Activated naive CD4-positive, alpha-beta T cell treated with anti-CD3 and anti-CD28 coated beads, Interleukin-2, amount 50 U/mL, for 16 hours (primary cell): ENCODE results near the gene ZNF221.
"Not testable (repeated sequence)": the region's sequence is repeated elsewhere in the genome, so short reads cannot be mapped to it uniquely, and the experiment has no call there.

Experiments used
- DNase-seq: peaks from one replicate; pipeline ENCODE4 v3.0.0-alpha.2; 2020

Gene ZNF221

DNA sequence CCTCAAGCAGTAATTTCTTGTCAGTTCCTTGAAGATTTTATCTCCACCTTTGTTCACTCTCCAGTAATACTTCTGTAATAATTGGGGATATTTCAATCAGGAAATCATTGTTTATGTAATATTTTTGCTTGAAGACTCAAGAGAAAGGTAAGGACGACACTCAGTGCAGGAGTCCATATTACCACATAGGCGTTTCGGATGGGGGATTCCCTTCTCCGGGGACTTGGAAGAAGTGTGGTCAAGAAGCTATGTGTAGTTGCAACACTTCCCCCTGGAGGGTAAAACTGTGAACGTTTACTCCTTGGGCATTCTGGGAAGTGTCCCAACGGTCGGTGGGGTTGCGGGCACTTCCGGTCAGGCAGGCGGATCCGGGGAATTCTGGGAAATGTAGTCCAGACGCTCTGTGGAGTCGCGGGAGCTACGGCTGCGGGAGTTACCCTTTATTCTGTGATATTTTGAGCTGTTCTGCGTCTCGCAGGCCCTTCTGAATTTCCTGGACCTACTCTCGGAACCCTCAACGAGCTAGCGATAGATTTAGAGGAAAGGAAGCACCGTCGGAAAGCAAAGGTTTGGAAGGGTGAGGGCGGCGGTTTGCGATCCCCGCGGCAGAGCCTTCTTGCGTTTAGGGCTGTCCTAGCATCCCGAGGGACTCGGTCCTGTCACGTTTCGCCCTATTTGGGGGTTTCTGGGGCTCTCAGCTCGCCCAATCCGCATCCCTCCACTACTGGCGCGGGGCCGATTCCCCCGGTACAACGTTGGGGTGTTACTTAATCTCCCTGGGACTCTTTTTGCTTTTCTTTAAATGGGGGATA lies at the start of gene ZNF221:
TSS of gene ZNF221 (plus strand) at position 395 of the 812 bp plus-strand sequence. CDS start 11,499 bp downstream, outside the sequence.
- peak; percentile 49 for DNase-seq

- DNase-seq = peak; percentile 61
Observed at GRCh38 chr19:43901395-43902390, 49.3 kb upstream of the ZNF221 start.

DNA sequence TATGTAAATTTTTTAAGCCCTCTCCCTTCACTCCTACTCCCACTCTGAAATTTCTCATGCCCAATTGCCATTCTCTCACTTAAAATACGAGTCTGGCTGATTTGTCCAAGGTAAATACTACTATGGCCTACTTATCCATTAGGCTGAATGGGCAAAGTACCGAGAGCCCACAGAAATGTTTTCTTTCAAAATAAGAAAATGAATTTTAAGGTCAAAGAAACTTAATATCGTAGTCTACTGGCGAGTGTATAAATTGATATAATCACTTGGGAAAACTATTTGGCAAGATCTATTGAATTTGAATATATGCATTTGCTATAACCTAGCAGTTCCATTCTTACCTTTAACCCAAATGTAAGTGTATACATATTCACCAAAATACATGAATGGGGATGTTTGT lies 48.6 kb upstream of the ZNF221 start:
- DNase-seq = no peak

DNA sequence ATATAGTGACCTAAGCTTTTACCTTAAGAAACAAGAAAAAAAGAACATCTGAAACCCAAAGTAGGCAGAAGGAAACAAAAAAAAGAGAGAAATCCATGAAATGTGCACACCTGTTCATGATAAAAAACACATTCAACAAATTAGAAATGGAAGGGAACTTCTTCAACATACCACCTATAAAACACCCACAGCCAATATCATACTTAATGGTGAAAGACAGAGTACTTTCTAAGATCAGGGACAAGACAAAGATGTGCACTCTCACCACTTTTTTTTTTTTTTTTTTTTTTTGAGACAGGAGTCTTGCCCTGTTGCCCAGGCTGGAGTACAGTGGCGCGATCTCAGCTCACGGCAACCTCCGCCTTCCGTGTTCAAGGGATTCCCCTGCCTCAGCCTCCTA lies 45.1 kb upstream of the ZNF221 start:
- no peak for DNase-seq

DNA sequence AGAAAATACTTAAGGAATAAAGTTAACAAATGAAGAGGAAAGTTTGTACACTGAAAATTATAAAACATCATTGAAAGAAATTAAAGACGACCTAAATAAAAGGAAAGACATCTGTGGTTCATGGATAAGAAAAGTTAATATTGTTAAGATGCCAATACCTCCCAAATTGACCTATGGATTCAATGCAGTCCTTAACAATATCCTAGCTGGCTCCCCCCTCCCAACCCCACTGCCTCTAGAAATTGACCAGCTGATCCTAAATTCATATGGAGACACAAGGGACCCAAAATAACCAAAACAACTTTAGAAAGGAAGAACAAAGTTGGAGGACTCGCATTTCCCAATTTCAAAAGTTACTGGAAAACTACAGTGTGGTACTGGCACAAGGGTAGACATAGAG lies 44.3 kb upstream of the ZNF221 start:
- DNase-seq = no peak

DNA sequence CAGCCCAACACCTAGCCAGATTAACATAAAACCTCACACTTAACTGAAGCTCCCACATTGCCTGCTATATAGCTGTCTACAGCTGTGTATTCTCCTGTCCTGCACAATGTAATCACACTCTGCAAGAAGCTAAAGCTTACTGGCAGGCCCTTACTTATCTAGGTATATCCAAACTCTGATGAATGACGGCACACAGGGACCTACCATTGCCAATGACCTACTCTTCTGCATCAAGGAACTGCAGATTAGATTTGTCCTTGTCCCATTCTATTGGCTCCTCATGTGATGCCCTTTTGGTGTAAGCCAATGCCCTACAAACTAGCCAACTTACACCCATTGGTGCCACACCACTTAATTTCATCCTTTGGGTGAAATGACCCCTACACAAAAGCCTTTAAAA lies 42.4 kb upstream of the ZNF221 start:
- no peak for DNase-seq

GRCh38 chr19:43910884-43911283 lies 40.1 kb upstream of the ZNF221 start:
- DNase-seq = no peak

DNA sequence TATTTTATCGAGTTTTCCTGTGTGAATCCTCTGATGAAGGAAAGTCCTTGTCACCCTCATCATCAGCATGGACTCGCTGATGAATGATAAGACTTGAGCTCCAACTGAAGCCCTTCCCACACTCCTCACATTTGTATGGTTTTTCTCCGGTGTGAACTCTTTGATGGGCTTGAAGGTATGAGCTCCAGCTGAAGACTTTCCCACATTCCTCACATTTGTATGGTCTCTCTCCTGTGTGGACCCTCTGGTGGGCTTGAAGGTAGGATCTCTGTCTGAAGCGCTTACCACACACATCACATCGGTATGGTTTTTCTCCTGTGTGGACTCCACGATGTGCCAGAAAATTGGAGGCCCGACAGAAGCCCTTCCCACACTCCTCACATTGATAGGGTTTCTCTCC lies 37.6 kb upstream of the ZNF221 start:
- no peak for DNase-seq

GRCh38 chr19:43914051-43914450 lies 37.0 kb upstream of the ZNF221 start:
- DNase-seq = no peak

DNA sequence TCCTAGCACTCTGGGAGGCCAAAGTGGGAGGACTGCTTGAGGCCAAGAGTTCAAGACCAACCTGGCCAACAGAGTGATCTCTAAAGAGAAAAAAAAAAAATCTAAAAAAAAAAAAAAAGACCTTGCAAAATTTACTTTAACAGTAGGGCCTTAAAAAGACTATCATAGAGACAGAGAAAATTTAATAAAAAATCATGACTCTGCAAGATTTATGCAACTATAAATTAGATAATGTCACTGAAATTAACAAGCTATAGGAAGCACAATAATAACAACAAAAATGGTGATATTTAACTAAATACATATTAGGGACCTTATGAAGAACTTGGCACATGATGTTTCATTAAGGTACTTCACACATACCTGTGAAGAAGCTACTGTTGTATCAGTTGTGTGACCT lies 27.2 kb upstream of the ZNF221 start:
- no peak for DNase-seq

DNA sequence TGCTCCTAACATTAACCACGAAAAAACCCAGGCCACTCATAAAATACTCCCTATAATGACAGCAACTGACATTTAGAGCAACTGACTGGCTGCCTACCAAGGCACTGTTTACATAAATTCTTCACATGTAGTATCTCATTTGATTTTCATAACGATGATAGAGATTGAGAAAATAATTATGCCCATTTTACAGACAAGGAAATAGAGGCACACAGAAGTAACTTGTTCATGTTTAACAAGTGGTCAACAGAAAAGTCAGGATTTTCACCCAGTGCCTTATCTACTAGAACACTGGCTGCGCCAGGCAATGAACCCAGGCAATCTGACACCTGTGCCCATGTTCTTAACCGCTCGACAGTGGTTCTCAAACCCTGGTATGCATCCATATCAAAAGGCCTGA lies 22.2 kb upstream of the ZNF221 start:
- DNase-seq = no peak

- no peak for DNase-seq
Observed at GRCh38 chr19:43934055-43934984, 16.7 kb upstream of the ZNF221 start.

GRCh38 chr19:43934985-43935708 lies 15.9 kb upstream of the ZNF221 start, which contains the start of gene ZNF45:
TSS of gene ZNF45 (minus strand) at chr19:43935282. CDS start at chr19:43922185, 13,097 bp downstream.
- peak; percentile 89 for DNase-seq

DNA sequence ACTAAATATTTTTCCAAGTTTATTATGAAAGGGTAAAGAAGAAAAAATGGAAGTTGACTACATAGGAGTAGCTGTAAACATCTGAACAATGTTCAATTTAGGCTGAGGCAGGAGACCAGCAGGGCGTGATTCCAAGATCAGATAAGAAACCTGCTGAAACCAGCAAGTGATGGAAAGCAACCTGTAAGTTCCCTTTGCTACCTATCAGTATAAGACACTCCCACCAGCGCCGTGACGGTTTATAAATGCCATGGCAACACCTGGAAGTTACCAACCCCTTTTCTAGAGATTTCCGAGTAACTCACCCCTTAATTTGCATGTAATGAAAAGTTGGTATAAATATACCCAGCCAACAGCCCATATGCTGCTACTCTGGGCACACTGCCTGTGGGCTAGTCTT lies 14.8 kb upstream of the ZNF221 start:
- DNase-seq = no peak

GRCh38 chr19:43939557-43940260 lies 11.3 kb upstream of the ZNF221 start:
- DNase-seq = no peak

GRCh38 chr19:43940719-43941118 lies 10.3 kb upstream of the ZNF221 start:
- DNase-seq = no peak

GRCh38 chr19:43941209-43941608 lies 9.8 kb upstream of the ZNF221 start:
- no peak for DNase-seq

DNA sequence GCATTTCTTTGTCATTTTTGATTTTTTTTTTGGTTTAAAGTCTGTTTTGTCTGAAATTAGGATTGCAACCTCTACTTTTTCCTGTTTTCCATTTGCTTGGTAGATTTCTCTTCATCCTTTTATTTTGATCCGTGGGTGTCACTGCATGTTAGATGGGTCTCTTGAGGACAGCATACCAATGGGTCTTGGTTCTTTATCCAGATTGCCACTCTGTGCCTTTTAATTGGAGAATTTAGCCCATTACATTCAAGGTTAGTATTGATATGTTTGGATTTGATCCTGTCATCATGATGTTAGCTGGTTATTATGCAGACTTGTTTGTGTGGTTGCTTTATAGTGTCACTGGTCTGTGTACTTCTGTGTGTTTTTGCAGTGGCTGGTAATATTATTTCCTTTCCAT lies 3.6 kb upstream of the ZNF221 start:
- not testable (repeated sequence) for DNase-seq

- DNase-seq = not testable (repeated sequence)
Observed at GRCh38 chr19:43949803-43950202, 1.2 kb upstream of the ZNF221 start.

DNA sequence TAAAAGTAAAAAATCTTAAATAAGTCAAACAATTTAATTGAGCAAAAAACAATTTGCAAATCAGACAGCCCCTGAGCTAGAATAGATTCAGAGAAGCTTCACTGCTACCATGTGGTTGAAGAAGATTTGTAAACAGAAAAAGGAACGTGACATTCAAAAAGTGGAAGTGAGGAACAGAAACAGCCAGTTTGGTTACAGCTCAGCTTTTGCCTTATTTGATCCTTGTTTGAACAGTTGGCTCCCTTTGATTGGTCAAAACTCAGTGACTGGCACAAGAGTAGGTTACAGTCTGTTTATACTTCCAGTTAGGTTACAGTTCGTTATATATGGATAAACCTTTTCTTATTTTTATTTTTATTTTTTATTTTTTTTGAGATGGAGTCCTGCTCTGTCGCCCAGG lies 5.8 kb downstream of the ZNF221 start:
- no peak for DNase-seq

DNA sequence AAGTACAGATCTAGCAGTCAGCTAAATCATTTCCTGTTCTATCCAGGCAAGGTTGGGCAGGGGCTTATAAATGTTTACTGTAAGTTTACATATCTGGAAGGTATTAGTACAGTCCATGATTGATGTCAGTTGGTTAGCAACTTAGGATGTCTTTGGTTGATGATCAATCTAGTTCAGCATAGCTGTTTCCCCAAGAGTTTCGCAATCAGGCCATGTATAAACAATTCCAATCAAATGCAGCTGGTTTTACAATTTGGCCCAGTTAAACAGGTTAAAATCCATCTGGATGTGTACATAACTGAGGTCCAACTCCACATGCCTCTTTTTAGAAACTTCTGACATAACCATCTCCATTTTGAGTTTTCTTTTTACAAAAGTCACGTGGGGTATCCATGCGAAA lies 6.9 kb downstream of the ZNF221 start:
- DNase-seq = no peak
